HepG2 (cell line): ENCODE results near the gene APOA1. TPM values are rescaled to one million over a fixed set of nuclear protein-coding genes. Genes with fewer than 3 reads are reported as not detected.

Experiments used
- ATAC-seq: fragments of 200-7000 bp; cut with Tn5 transposase; 3 replicates; pipeline ENCODE4 v1.9.1; 2020; ENCODE audit warnings: mild to moderate bottlenecking, moderate library complexity
- BruUV-seq: library from RNA; stranded (reverse); fragments of 400-500 nt; replicated peaks from 2 replicates; lab custom pipeline; 2021; lab: Mats Ljungman, UMichigan
- CTCF ChIA-PET: fragments of 300-600 bp; formaldehyde crosslinking; extraction: SDS; loops from one replicate; lab custom pipeline; 2021; ENCODE audit warnings: low total read pairs, inconsistent platforms, low intra/inter-chr PET ratio; lab: Yijun Ruan, JAX
- POLR2A ChIA-PET: fragments of 350-600 bp; sonication (Branson Sonifier 250); formaldehyde crosslinking; loops from one replicate; lab custom pipeline; 2020; ENCODE audit warnings: antibody characterized with exemption, inconsistent platforms; lab: Yijun Ruan, JAX
- DNase-seq: peaks from one replicate; pipeline ENCODE4 v3.0.0-alpha.2; 2015; ENCODE audit warnings: low spot score
- FAIRE-seq: peaks from 3 replicates; lab custom pipeline; 2011; peaks lifted over from hg19 to GRCh38; lab: Jason Lieb, UNC
- H2AFZ ChIP-seq: one replicate; pipeline ENCODE4 v1.6.1; 2011; ENCODE audit warnings: low read length, inconsistent platforms
- H3K27ac ChIP-seq: fragments of 300-600 bp; 3 replicates; pipeline ENCODE4 v1.8.0; 2011; ENCODE audit warnings: mixed run types, mild to moderate bottlenecking, mixed read lengths, low read length, inconsistent platforms; ENCODE audit not compliant: insufficient read depth; ENCODE audit errors: extremely low read length
- H3K27me3 ChIP-seq, 2 experiments: fragments of 200-600 bp in 1 of 2; 2 replicates in 1 of 2; 3 replicates in 1 of 2; pipeline versions ENCODE4 v1.6.0 to v1.8.0; 2011; ENCODE audit warnings: low read length in 2 of 2, mild to moderate bottlenecking in 2 of 2, moderate library complexity in 2 of 2, inconsistent platforms in 1 of 2; ENCODE audit not compliant: insufficient read depth in 2 of 2, control insufficient read depth in 1 of 2
- H3K36me3 ChIP-seq, 2 experiments: fragments of 200-600 bp in 1 of 2; replicated peaks in 1 of 2; 2 replicates in 1 of 2; 3 replicates in 1 of 2; pipeline versions ENCODE4 v1.5.1 to v1.8.0; 2011; ENCODE audit warnings: low read length in 2 of 2, inconsistent platforms in 1 of 2; ENCODE audit not compliant: insufficient read depth in 2 of 2, control insufficient read depth in 1 of 2
- H3K4me1 ChIP-seq: 2 replicates; pipeline ENCODE4 v1.5.1; 2012; ENCODE audit warnings: low read length, inconsistent platforms; ENCODE audit not compliant: insufficient read depth
- H3K4me2 ChIP-seq: 2 replicates; pipeline ENCODE4 v1.6.0; 2011; ENCODE audit warnings: low read depth, low read length, inconsistent platforms
- H3K4me3 ChIP-seq, 3 experiments: fragments of 200-600 bp in 1 of 3; sonication (generic), shearing (Covaris generic) in 1 of 3; replicated peaks in 1 of 3; 2 replicates each; pipeline ENCODE4 v1.5.1; 2011 to 2016; ENCODE audit warnings: low read length in 3 of 3, inconsistent platforms in 2 of 3, low read depth in 2 of 3, mild to moderate bottlenecking in 2 of 3, control low read depth in 1 of 3, mixed read lengths in 1 of 3; ENCODE audit not compliant: insufficient read depth in 1 of 3
- H3K79me2 ChIP-seq: one replicate; pipeline ENCODE4 v1.6.1; 2011; ENCODE audit warnings: low read length, inconsistent platforms; ENCODE audit not compliant: insufficient read depth
- H3K9ac ChIP-seq: 2 replicates; pipeline ENCODE4 v1.6.0; 2011; ENCODE audit warnings: mild to moderate bottlenecking, low read depth, low read length, inconsistent platforms; ENCODE audit not compliant: insufficient read depth
- H3K9me3 ChIP-seq: 2 replicates; pipeline ENCODE4 v1.5.1; 2012; ENCODE audit warnings: mild to moderate bottlenecking, low read length
- H4K20me1 ChIP-seq: 2 replicates; pipeline ENCODE4 v1.6.0; 2011; ENCODE audit warnings: inconsistent platforms, mild to moderate bottlenecking, low read length, moderate library complexity; ENCODE audit not compliant: insufficient read depth
- AHR ChIP-seq: IDR thresholded peaks from 2 replicates; pipeline ENCODE4 v1.6.1; 2018; ENCODE audit warnings: missing genetic modification reagents, missing compliant biosample characterization
- ESRRA ChIP-seq: sonication (generic); formaldehyde crosslinking; IDR thresholded peaks from 2 replicates; pipeline ENCODE4 v1.5.1; 2020; ENCODE audit warnings: mild to moderate bottlenecking, low read depth, missing genetic modification reagents
- GABPB1 ChIP-seq: IDR thresholded peaks from 2 replicates; pipeline ENCODE4 v1.6.1; 2016; ENCODE audit warnings: mild to moderate bottlenecking, missing genetic modification reagents, moderate library complexity, missing compliant biosample characterization
- IRX3 ChIP-seq: sonication (generic); formaldehyde crosslinking; IDR thresholded peaks from 2 replicates; pipeline ENCODE4 v1.8.1; 2023; ENCODE audit warnings: mild to moderate bottlenecking, low read depth, missing genetic modification reagents, borderline replicate concordance
- MTA1 ChIP-seq: sonication (generic); formaldehyde crosslinking; IDR thresholded peaks from 2 replicates; pipeline ENCODE4 v1.4.0; 2020; ENCODE audit warnings: missing genetic modification reagents, mild to moderate bottlenecking, borderline replicate concordance
- NRL ChIP-seq: sonication (generic); formaldehyde crosslinking; IDR thresholded peaks from 2 replicates; pipeline ENCODE4 v1.5.0; 2020; ENCODE audit warnings: missing genetic modification reagents, mild to moderate bottlenecking, moderate library complexity, borderline replicate concordance
- PAF1 ChIP-seq: IDR thresholded peaks from 2 replicates; pipeline ENCODE4 v1.6.1; 2016; ENCODE audit warnings: missing genetic modification reagents, missing compliant biosample characterization
- ZFP36L2 ChIP-seq: sonication (generic); formaldehyde crosslinking; IDR thresholded peaks from 2 replicates; pipeline ENCODE4 v1.4.0; 2020; ENCODE audit warnings: missing genetic modification reagents
- ZNF256 ChIP-seq: sonication (generic); formaldehyde crosslinking; conservative IDR thresholded peaks from 2 replicates; pipeline ENCODE4 v1.4.0; 2020; ENCODE audit warnings: missing genetic modification reagents
- ZNF296 ChIP-seq: sonication (generic); formaldehyde crosslinking; conservative IDR thresholded peaks from 2 replicates; pipeline ENCODE4 v1.5.0; 2020; ENCODE audit warnings: mild to moderate bottlenecking, missing genetic modification reagents
- ZNF431 ChIP-seq: sonication (generic); formaldehyde crosslinking; IDR thresholded peaks from 2 replicates; pipeline ENCODE4 v1.9.0; 2022; ENCODE audit warnings: missing genetic modification reagents, low read depth, mild to moderate bottlenecking, borderline replicate concordance
- ZNF567 ChIP-seq: sonication (generic); formaldehyde crosslinking; IDR thresholded peaks from 2 replicates; pipeline ENCODE4 v1.8.1; 2023; ENCODE audit warnings: mild to moderate bottlenecking, missing genetic modification reagents, borderline replicate concordance
- WGBS: methylation state at CpG from one replicate; pipeline ENCODE4 v1.1.6; 2017; ENCODE audit warnings: low lambda C conversion rate; 5-methylcytosine and 5-hydroxymethylcytosine counted together
- in situ Hi-C: cut with HindIII; loops from 2 replicates; pipeline ENCODE4 v1.10.0; 2017; ENCODE audit warnings: low pct_unique_long_range_greater_than_20kb; ENCODE audit not compliant: extremely low pct_ligation_motif_present
- intact Hi-C: fragments of 100-400 bp; cut with micrococcal nuclease; formaldehyde crosslinking; loops from one replicate; pipeline ENCODE4 v1.10.0; 2022; ENCODE audit not compliant: unreplicated experiment
- polyA plus RNA-seq, 8 experiments: library from polyadenylated mRNA; depleted of rRNA in 3 of 8; stranded (reverse) in 7 of 8; unstranded in 1 of 8; fragments of >200 nt; fragmentation: Illumina TruSeq in 4 of 8; extraction: Trizol in 4 of 8; gene quantifications; 2 replicates each; pipeline versions ENCODE4 v1.2.1 to v1.2.3, GENCODE V29; 2011 to 2016; ENCODE audit warnings: low read depth in 4 of 8, missing spikeins in 1 of 8, mixed read lengths in 1 of 8; ENCODE audit not compliant: insufficient read depth in 1 of 8
- total RNA-seq, 5 experiments: library from RNA; depleted of rRNA; stranded (reverse); fragments of >200 nt; fragmentation: Illumina TruSeq; extraction: Trizol; gene quantifications; 2 replicates each; pipeline ENCODE4 v1.2.3, GENCODE V29; 2016; ENCODE audit warnings: low read depth in 1 of 5
- TF ChIP-seq, protein P1 (sequence below): IDR thresholded peaks from 2 replicates; pipeline ENCODE4 v1.6.1; 2012; ENCODE audit warnings: low read length, improper control_type of control experiment
- TF ChIP-seq, protein P2 (sequence below): IDR thresholded peaks from 2 replicates; pipeline ENCODE4 v1.6.1; 2016; ENCODE audit warnings: missing compliant biosample characterization, missing genetic modification reagents, borderline replicate concordance

Gene APOA1
- total and polyA plus RNA-seq, 2 of the 13 experiments (the other 11 are each of a cell fraction or from before 2014, with no cell fraction given): 1,973 to 5,485 TPM

DNA sequence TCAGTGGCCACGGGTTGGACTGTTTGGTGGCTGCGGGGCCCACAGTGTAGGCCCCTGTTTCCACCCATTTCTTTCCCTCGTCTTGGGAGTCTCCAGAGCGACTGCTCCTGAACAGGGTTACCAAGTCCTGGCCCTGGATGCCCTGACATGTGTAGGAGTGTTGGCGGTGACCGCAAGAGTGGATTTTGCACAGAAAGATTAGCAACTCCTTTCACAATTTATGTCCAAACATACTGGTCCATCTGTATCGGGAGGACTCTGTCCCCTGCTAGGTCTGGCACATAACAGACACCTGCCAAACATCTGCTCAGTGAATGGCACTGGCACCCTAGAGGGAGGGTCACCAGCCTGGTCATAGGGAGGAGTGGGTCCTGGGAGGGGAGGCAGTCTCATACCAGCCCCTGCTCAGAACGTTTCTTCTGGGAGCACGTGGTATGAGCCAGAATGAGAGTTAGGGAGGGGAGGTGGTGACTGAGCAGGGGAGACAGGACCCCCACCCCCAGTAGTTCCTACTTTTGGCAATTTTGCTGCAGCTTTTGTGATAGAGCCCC lies 3.4 kb upstream of the APOA1 start:
- Histone ChIP-seq H3K4me3 (peak overlapping the region; percentile 38 to 67 (median 51); a peak in 5 of 6 replicates), H3K27me3 (no peaks in the 10 kb centered on the region), H3K9ac (peak overlapping the region; percentile 65), H3K36me3 (peaks cover 3 to 11% of the 10 kb centered on the region in 2 experiments; a peak in 4 of 5 replicates), H3K79me2 (peaks cover 16% of the 10 kb centered on the region), H3K9me3 (no peaks in the 10 kb centered on the region), H4K20me1 (peaks cover 4% of the 10 kb centered on the region; the same call in 1 of the 2 replicates), H2AFZ (peak overlapping the region; percentile 64), H3K4me2 (peak overlapping the region; percentile 86), H3K4me1 (peaks cover 70% of the 10 kb centered on the region), H3K27ac (peak overlapping the region; percentile 85)
- DNase-seq (peak; percentile 74), FAIRE-seq (peak; percentile 81), ATAC-seq (peak; percentile 34)
- 0% methylated on average over 6 of the region's 9 CpGs for WGBS
- in situ Hi-C loops: no loop called here
- POLR2A ChIA-PET: interaction anchor here (0.7 to 11.5 kb wide), 7 partner anchors 9 to 53 kb away, joined by 3 to 361 read pairs (median 5); partner anchors contain the start of genes APOA4, APOA5, APOC3 and ZPR1
- BruUV-seq: no TSS peak
- intact Hi-C loops: no loop called here
- CTCF ChIA-PET: interaction anchor here (1.5 kb wide), 1 partner anchor 50 kb away, joined by 4 read pairs; the partner anchor contains the start of gene APOA5
- TF ChIP-seq, protein P1, sequence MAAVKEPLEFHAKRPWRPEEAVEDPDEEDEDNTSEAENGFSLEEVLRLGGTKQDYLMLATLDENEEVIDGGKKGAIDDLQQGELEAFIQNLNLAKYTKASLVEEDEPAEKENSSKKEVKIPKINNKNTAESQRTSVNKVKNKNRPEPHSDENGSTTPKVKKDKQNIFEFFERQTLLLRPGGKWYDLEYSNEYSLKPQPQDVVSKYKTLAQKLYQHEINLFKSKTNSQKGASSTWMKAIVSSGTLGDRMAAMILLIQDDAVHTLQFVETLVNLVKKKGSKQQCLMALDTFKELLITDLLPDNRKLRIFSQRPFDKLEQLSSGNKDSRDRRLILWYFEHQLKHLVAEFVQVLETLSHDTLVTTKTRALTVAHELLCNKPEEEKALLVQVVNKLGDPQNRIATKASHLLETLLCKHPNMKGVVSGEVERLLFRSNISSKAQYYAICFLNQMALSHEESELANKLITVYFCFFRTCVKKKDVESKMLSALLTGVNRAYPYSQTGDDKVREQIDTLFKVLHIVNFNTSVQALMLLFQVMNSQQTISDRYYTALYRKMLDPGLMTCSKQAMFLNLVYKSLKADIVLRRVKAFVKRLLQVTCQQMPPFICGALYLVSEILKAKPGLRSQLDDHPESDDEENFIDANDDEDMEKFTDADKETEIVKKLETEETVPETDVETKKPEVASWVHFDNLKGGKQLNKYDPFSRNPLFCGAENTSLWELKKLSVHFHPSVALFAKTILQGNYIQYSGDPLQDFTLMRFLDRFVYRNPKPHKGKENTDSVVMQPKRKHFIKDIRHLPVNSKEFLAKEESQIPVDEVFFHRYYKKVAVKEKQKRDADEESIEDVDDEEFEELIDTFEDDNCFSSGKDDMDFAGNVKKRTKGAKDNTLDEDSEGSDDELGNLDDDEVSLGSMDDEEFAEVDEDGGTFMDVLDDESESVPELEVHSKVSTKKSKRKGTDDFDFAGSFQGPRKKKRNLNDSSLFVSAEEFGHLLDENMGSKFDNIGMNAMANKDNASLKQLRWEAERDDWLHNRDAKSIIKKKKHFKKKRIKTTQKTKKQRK: no peak
- no peak for TF ChIP-seq ZNF431 (CRISPR knock-in tag)
- no peak for TF ChIP-seq GABPB1
- TF ChIP-seq ESRRA (CRISPR knock-in tag): no peak
- no peak for TF ChIP-seq ZNF256 (CRISPR knock-in tag)
- peak; percentile 50; the same call in 1 of the 2 replicates for TF ChIP-seq NRL (CRISPR knock-in tag)
- TF ChIP-seq MTA1: peak; percentile 44; the same call in 1 of the 2 replicates
- TF ChIP-seq ZFP36L2 (CRISPR knock-in tag): no peak
- TF ChIP-seq, protein P2, sequence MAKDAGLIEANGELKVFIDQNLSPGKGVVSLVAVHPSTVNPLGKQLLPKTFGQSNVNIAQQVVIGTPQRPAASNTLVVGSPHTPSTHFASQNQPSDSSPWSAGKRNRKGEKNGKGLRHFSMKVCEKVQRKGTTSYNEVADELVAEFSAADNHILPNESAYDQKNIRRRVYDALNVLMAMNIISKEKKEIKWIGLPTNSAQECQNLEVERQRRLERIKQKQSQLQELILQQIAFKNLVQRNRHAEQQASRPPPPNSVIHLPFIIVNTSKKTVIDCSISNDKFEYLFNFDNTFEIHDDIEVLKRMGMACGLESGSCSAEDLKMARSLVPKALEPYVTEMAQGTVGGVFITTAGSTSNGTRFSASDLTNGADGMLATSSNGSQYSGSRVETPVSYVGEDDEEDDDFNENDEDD (CRISPR knock-in tag): no peak
- no peak for TF ChIP-seq IRX3
- TF ChIP-seq PAF1: no peak
- no peak for TF ChIP-seq ZNF567 (CRISPR knock-in tag)
- TF ChIP-seq AHR (CRISPR knock-in tag): 0 out of 2 replicates have a peak, but pooled peaks have one; percentile 25
- TF ChIP-seq ZNF296 (CRISPR knock-in tag): no peak
